GM12878 (cell line): ENCODE data around the gene UBE2I. TPM values are rescaled to one million over a fixed set of nuclear protein-coding genes. Genes with fewer than 3 reads are reported as not detected.

ENCODE experiments used
- ATAC-seq: fragments of 200-7000 bp; cut with Tn5 transposase; 3 replicates; pipeline ENCODE4 v1.9.1; 2020; ENCODE audit warnings: mild to moderate bottlenecking, moderate library complexity
- BruUV-seq: library from RNA; stranded (reverse); fragments of 400-500 nt; replicated peaks from 2 replicates; lab custom pipeline; 2021; lab: Mats Ljungman, UMichigan
- CTCF ChIA-PET: fragments of 300-600 bp; sonication (Branson Sonifier 250); formaldehyde crosslinking; extraction: SDS; loops from one replicate; lab custom pipeline; 2021; ENCODE audit warnings: inconsistent platforms; lab: Yijun Ruan, JAX
- POLR2A ChIA-PET: fragments of 350-600 bp; formaldehyde crosslinking; extraction: SDS; loops from one replicate; lab custom pipeline; 2021; ENCODE audit warnings: inconsistent platforms; lab: Charles Lee
- RAD21 ChIA-PET: fragments of 300-600 bp; sonication (Branson Sonifier 250); formaldehyde crosslinking; loops from one replicate; lab custom pipeline; 2023; ENCODE audit warnings: antibody characterized with exemption; ENCODE audit not compliant: unreplicated experiment; lab: Charles Lee
- SMC1A ChIA-PET: fragments of 300-600 bp; sonication (Branson Sonifier 250); formaldehyde crosslinking; loops from one replicate; lab custom pipeline; 2023; ENCODE audit not compliant: unreplicated experiment, uncharacterized antibody; lab: Charles Lee
- DNase-seq: peaks from one replicate; pipeline ENCODE4 v3.0.0-alpha.2; 2011; ENCODE audit warnings: low read depth, low spot score
- FAIRE-seq: peaks from 3 replicates; lab custom pipeline; 2011; peaks lifted over from hg19 to GRCh38; lab: Jason Lieb, UNC
- H2AFZ ChIP-seq: 2 replicates; pipeline ENCODE4 v1.6.0; 2011; ENCODE audit warnings: low read depth, low read length, control low read depth; ENCODE audit not compliant: control insufficient read depth
- H3K27ac ChIP-seq: 2 replicates; pipeline ENCODE4 v1.5.1; 2011; ENCODE audit warnings: control low read depth; ENCODE audit not compliant: control insufficient read depth, insufficient read depth
- H3K27me3 ChIP-seq, 2 experiments: replicated peaks in 1 of 2; 2 replicates each; pipeline versions ENCODE4 v1.6.0 to v1.6.1; 2011; ENCODE audit warnings: low read length in 1 of 2; ENCODE audit not compliant: control insufficient read depth in 2 of 2, insufficient read depth in 2 of 2
- H3K36me3 ChIP-seq, 2 experiments: 2 replicates each; pipeline ENCODE4 v1.5.1; 2011; ENCODE audit warnings: low read length in 1 of 2; ENCODE audit not compliant: control insufficient read depth in 2 of 2, insufficient read depth in 2 of 2
- H3K4me1 ChIP-seq: 2 replicates; pipeline ENCODE4 v1.6.1; 2011; ENCODE audit warnings: mild to moderate bottlenecking, low read length, moderate library complexity, mixed read lengths; ENCODE audit not compliant: control insufficient read depth, insufficient read depth
- H3K4me2 ChIP-seq: 2 replicates; pipeline ENCODE4 v1.6.0; 2011; ENCODE audit warnings: control low read depth; ENCODE audit not compliant: control insufficient read depth, insufficient read depth
- H3K4me3 ChIP-seq: fragments of 200-600 bp; sonication (generic); 2 replicates; pipeline ENCODE4 v1.5.1; 2016
- H3K79me2 ChIP-seq: 2 replicates; pipeline ENCODE4 v1.6.0; 2011; ENCODE audit warnings: low read length; ENCODE audit not compliant: control insufficient read depth, insufficient read depth
- H3K9ac ChIP-seq: 2 replicates; pipeline ENCODE4 v1.8.0; 2011; ENCODE audit warnings: low read length, control low read depth, mixed read lengths; ENCODE audit not compliant: control insufficient read depth, insufficient read depth
- H3K9me3 ChIP-seq: replicated peaks from 3 replicates; pipeline ENCODE4 v1.5.1; 2011; ENCODE audit warnings: mild to moderate bottlenecking, low read length; ENCODE audit not compliant: control insufficient read depth, insufficient read depth
- H4K20me1 ChIP-seq: 2 replicates; pipeline ENCODE4 v1.6.0; 2011; ENCODE audit not compliant: control insufficient read depth, insufficient read depth
- BCLAF1 ChIP-seq: fragments of 450-650 bp; IDR thresholded peaks from 2 replicates; pipeline ENCODE4 v1.6.1; 2017; ENCODE audit warnings: antibody characterized with exemption, mild to moderate bottlenecking, moderate library complexity
- ELK1 ChIP-seq: IDR thresholded peaks from 2 replicates; pipeline ENCODE4 v1.6.1; 2012; ENCODE audit warnings: low read depth, low read length, improper control_type of control experiment
- JUND ChIP-seq: IDR thresholded peaks from 2 replicates; pipeline ENCODE4 v1.6.1; 2012; ENCODE audit warnings: low read depth, mild to moderate bottlenecking, low read length, improper control_type of control experiment, moderate library complexity
- KLF5 ChIP-seq: fragments of 450-650 bp; IDR thresholded peaks from 2 replicates; pipeline ENCODE4 v1.6.1; 2014; ENCODE audit warnings: mild to moderate bottlenecking; ENCODE audit not compliant: partially characterized antibody
- MEF2B ChIP-seq: fragments of 450-650 bp; IDR thresholded peaks from 2 replicates; pipeline ENCODE4 v1.6.1; 2018; ENCODE audit warnings: mild to moderate bottlenecking, moderate library complexity; ENCODE audit not compliant: partially characterized antibody, poor library complexity, severe bottlenecking
- POLR2A ChIP-seq: IDR thresholded peaks from 2 replicates; pipeline ENCODE4 v1.6.1; 2011; ENCODE audit warnings: low read depth, mild to moderate bottlenecking, low read length
- SIN3A ChIP-seq: IDR thresholded peaks from 2 replicates; pipeline ENCODE4 v1.6.1; 2012; ENCODE audit warnings: low read depth, low read length, improper control_type of control experiment
- SREBF1 ChIP-seq: IDR thresholded peaks from 2 replicates; pipeline ENCODE4 v1.6.1; 2012; ENCODE audit warnings: mild to moderate bottlenecking, low read length
- SUZ12 ChIP-seq: fragments of 200-600 bp; sonication (generic); IDR thresholded peaks from one replicate; pipeline ENCODE4 v1.6.1; 2018; ENCODE audit warnings: antibody characterized with exemption, mild to moderate bottlenecking; ENCODE audit not compliant: unreplicated experiment
- TCF7 ChIP-seq: IDR thresholded peaks from 2 replicates; pipeline ENCODE4 v1.6.1; 2014; ENCODE audit warnings: antibody characterized with exemption, borderline replicate concordance
- USF1 ChIP-seq: IDR thresholded peaks from 2 replicates; pipeline ENCODE4 v1.6.1; 2011; ENCODE audit warnings: borderline replicate concordance, low read depth, mild to moderate bottlenecking, moderate library complexity, mixed read lengths, low read length; ENCODE audit not compliant: insufficient read depth; ENCODE audit errors: extremely low read length
- YBX1 ChIP-seq: fragments of 450-650 bp; IDR thresholded peaks from 2 replicates; pipeline ENCODE4 v1.6.1; 2016; ENCODE audit warnings: antibody characterized with exemption
- WGBS: methylation state at CpG from one replicate; pipeline ENCODE4 v1.1.6; 2016; ENCODE audit warnings: low lambda C conversion rate; ENCODE audit not compliant: insufficient replicate concordance, insufficient coverage; ENCODE audit errors: missing lambda C conversion rate; 5-methylcytosine and 5-hydroxymethylcytosine counted together
- in situ Hi-C: fragments of 300-500 bp; cut with MboI; formaldehyde crosslinking; loops from 9 replicates; pipeline ENCODE4 v1.14.3; 2018; ENCODE audit warnings: mixed read lengths
- intact Hi-C: fragments of 100-400 bp; cut with micrococcal nuclease; formaldehyde crosslinking; loops from one replicate; pipeline ENCODE4 v1.14.2; 2022; ENCODE audit not compliant: unreplicated experiment
- polyA plus RNA-seq, 11 experiments: library from polyadenylated mRNA; depleted of rRNA in 4 of 11; unstranded in 6 of 11; stranded (reverse) in 5 of 11; fragments of >200 nt; fragmentation: Nextera tagmentation in 4 of 11; fragmentation: Illumina TruSeq in 1 of 11; extraction: Ambion mirVana in 4 of 11; extraction: Trizol in 1 of 11; gene quantifications; 1 replicate in 1 of 11; 2 replicates in 10 of 11; pipeline versions ENCODE4 v1.2.1 to v1.2.3, GENCODE V29; 2011 to 2016; ENCODE audit warnings: inconsistent platforms in 2 of 11, missing spikeins in 2 of 11, low read depth in 1 of 11
- total RNA-seq, 4 experiments: library from RNA; depleted of rRNA in 3 of 4; stranded (reverse); fragments of >200 nt in 3 of 4; fragmentation: Illumina TruSeq in 1 of 4; extraction: Trizol in 1 of 4; gene quantifications; 2 replicates each; pipeline versions ENCODE4 v1.2.1 to v1.2.3, GENCODE V29; 2013 to 2021

UBE2I gene
- total and polyA plus RNA-seq, 10 of the 15 experiments (the other 5 are each of a cell fraction or from before 2014, with no cell fraction given) = 47.5 to 243 (median 194) TPM

GRCh38 chr16:1341495-1342420 is 32.3 kb downstream of the UBE2I start:
- Histone ChIP-seq H3K27ac (no peak overlapping the region), H3K4me1 (peaks cover 11% of the 10 kb centered on the region), H3K36me3 (no peaks in the 10 kb centered on the region), H4K20me1 (no peaks in the 10 kb centered on the region), H3K27me3 (no peaks in the 10 kb centered on the region), H3K4me3 (no peak overlapping the region), H3K4me2 (peak overlapping the region; percentile 78; the same call in 1 of the 2 replicates), H3K9me3 (no peaks in the 10 kb centered on the region)
- in situ Hi-C loops (no loop called here), intact Hi-C loops (no loop called here)
- ChIA-PET POLR2A (interaction anchor here (1.5 kb wide), 1 partner anchor 11 kb away, joined by 3 read pairs; no protein-coding TSS in a partner anchor), CTCF (interaction anchor here (0.6 to 1.4 kb wide), 3 partner anchors 40 to 370 kb away, joined by 3 to 7 read pairs (median 3); no protein-coding TSS in a partner anchor), SMC1A (no interaction called here)
- WGBS = 59% methylated on average over 36 of the region's 39 CpGs
- no peak for ATAC-seq
- TF ChIP-seq YBX1 (no peak), TCF7 (no peak), JUND (no peak), SIN3A (no peak), MEF2B (no peak), KLF5 (no peak), BCLAF1 (no peak), POLR2A (no peak), ELK1 (no peak), USF1 (no peak), SREBF1 (no peak), SUZ12 (no peak)
- TF ChIP-seq, all 136 proteins: peak for 0
- FAIRE-seq = no peak
- RAD21 ChIA-PET = interaction anchor here (1.4 kb wide), 1 partner anchor 33 kb away, joined by 3 read pairs; no protein-coding TSS in a partner anchor
- no peak for DNase-seq
- Histone ChIP-seq H2AFZ (no peak overlapping the region), H3K79me2 (no peaks in the 10 kb centered on the region), H3K9ac (no peak overlapping the region)
- no TSS peak for BruUV-seq
